Measurements from ENCODE around the gene TUBGCP6.
A peak's percentile ranks its signal among the peaks of the same experiment; 100 is the strongest.

TUBGCP6 gene

GRCh38 chr22:50192436-50193204 is 52.2 kb downstream of the TUBGCP6 start:
- peaks cover 52% of the 10 kb centered on the region for H3K4me1 ChIP-seq (ENCODE audit: insufficient read depth, low read length)
- DNase-seq (no peak), ATAC-seq (ENCODE audit: insufficient read depth, low read depth) (no peak)
- H3K79me2 ChIP-seq (ENCODE audit: insufficient read depth, low read length), result peaks cover 64% of the 10 kb centered on the region
- H3K4me2 ChIP-seq (ENCODE audit: insufficient read depth, low read length), result 0 out of 2 replicates have a peak overlapping the region, but pooled peaks have one; percentile 41
- peak overlapping the region; percentile 27 for H3K9ac ChIP-seq (ENCODE audit: low read depth, low read length)
- H4K20me1 ChIP-seq (ENCODE audit: insufficient read depth, low read length), result peaks cover 80% of the 10 kb centered on the region
- no peak overlapping the region for H2AFZ ChIP-seq (ENCODE audit: low read depth, low read length)
- H3K9me3 ChIP-seq (ENCODE audit: insufficient read depth, low read length, severe bottlenecking), result no peaks in the 10 kb centered on the region
- TF ChIP-seq CTCF (IDR thresholded peaks at IDR 0.05; ENCODE audit: borderline replicate concordance, extremely low read depth, low read length, poor library complexity, severe bottlenecking) (no peak), EZH2 (IDR thresholded peaks at IDR 0.05; ENCODE audit: borderline replicate concordance, low read depth, low read length, severe bottlenecking) (no peak)
- H3K4me3 ChIP-seq (ENCODE audit: low read depth in 1 of 2, low read length in 2 of 2), result no peak overlapping the region
- H3K36me3 ChIP-seq (ENCODE audit: insufficient read depth, low read length), result peaks cover 74% of the 10 kb centered on the region
- no peaks in the 10 kb centered on the region for H3K27me3 ChIP-seq (ENCODE audit: insufficient read depth, low read length, poor library complexity)
- H3K27ac ChIP-seq (ENCODE audit: low read length), result peak overlapping the region; percentile 84

DNA sequence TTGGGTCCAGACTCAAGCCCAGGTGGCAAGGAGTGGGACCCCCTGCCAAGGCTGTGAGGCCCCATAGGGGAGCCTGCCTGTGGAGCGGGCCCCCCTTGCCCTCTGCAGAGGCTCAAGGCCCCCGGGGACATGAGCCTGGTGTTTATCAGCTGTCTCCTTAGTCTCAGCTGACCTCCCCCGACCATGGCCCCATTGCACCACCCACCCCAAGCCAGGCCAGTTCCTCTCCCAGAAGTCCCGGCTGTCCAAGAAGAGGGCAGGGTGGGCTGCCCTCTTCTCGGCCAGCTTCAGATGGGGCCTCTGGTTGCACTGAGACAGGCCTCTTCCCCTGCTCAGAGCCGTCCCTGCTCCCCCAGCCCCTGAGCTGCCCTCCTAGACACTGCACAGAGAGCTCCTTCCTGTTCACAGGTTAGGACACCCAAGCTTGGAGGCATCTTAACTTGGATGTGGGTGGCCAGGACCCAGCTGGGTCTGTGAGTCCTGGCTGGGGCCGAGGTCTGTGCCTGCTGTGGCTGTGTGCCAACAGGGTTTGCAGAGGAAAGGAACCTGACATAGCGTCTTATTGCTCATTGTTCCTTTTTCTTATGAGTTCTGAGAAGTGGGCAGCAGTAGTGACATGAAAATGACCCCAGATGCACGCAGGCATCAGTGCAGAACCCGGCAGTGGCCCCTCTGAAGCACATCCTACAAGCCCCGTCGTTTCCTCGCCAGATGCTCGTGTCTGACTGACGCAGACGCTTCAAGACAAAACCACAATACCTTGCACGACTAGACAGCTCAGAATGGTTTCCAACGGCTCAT is 53.7 kb downstream of the TUBGCP6 start:
- Histone ChIP-seq H3K27me3 (ENCODE audit: insufficient read depth, low read length, poor library complexity) (no peaks in the 10 kb centered on the region), H3K36me3 (ENCODE audit: insufficient read depth, low read length) (peaks cover 61% of the 10 kb centered on the region), H4K20me1 (ENCODE audit: insufficient read depth, low read length) (peaks cover 79% of the 10 kb centered on the region), H2AFZ (ENCODE audit: low read depth, low read length) (no peak overlapping the region), H3K79me2 (ENCODE audit: insufficient read depth, low read length) (peaks cover 78% of the 10 kb centered on the region), H3K9me3 (ENCODE audit: insufficient read depth, low read length, severe bottlenecking) (no peaks in the 10 kb centered on the region), H3K4me1 (ENCODE audit: insufficient read depth, low read length) (peaks cover 62% of the 10 kb centered on the region), H3K4me2 (ENCODE audit: insufficient read depth, low read length) (peak overlapping the region; percentile 43), H3K9ac (ENCODE audit: low read depth, low read length) (peak overlapping the region; percentile 51), H3K27ac (ENCODE audit: low read length) (peak overlapping the region; percentile 84), H3K4me3 (ENCODE audit: low read depth in 1 of 2, low read length in 2 of 2) (peak overlapping the region in 1 of 2 experiments; percentile 14; a peak in 1 of 4 replicates)
- ATAC-seq (ENCODE audit: insufficient read depth, low read depth), result peak; percentile 92
- DNase-seq, result peak; percentile 87
- TF ChIP-seq EZH2 (IDR thresholded peaks at IDR 0.05; ENCODE audit: borderline replicate concordance, low read depth, low read length, severe bottlenecking), result no peak
- TF ChIP-seq CTCF (IDR thresholded peaks at IDR 0.05; ENCODE audit: borderline replicate concordance, extremely low read depth, low read length, poor library complexity, severe bottlenecking), result no peak

DNA sequence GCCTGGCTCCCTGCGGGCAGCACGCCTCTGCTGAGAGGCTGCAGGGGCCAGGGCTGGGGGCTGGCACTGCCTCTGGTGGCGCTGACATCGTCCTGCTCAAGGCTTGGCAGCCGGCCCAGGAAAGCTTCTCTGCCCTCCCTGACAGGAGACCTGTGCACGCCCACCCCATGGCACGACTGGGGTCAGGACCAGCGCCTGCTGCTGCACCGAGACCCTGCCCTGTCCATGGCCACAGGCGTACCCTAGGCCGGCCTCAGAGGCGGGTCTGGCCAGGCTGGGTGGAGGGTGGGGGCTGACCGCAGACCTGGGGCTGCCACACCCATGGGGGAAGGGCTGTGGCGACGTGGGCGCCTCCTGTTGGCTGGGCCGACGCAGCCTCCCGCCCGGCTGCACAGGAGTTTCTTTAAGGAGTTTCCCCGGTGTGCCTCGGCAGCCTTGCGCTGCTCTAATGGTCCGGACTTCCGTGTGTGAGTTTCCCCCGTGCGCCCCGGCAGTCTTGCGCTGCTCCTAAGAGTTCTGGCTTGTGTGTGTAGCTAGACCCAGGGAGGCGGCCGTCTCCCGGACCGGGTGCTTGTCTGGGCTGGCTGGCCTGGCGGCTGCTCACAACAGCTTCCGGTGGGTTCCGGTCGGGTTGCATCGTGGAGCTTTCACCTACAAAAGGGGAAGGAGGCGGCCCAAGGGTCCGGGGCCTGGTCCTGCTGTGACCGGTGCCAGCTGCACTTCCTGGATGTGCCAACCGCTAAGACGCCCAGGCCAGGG is 54.5 kb downstream of the TUBGCP6 start:
- TF ChIP-seq EZH2 (IDR thresholded peaks at IDR 0.05; ENCODE audit: borderline replicate concordance, low read depth, low read length, severe bottlenecking) (no peak), CTCF (IDR thresholded peaks at IDR 0.05; ENCODE audit: borderline replicate concordance, extremely low read depth, low read length, poor library complexity, severe bottlenecking) (peak; percentile 33)
- H3K4me1 ChIP-seq (ENCODE audit: insufficient read depth, low read length), result peaks cover 64% of the 10 kb centered on the region
- peaks cover 75% of the 10 kb centered on the region for H4K20me1 ChIP-seq (ENCODE audit: insufficient read depth, low read length)
- peaks cover 82% of the 10 kb centered on the region for H3K79me2 ChIP-seq (ENCODE audit: insufficient read depth, low read length)
- H3K9me3 ChIP-seq (ENCODE audit: insufficient read depth, low read length, severe bottlenecking), result no peaks in the 10 kb centered on the region
- no peak overlapping the region for H2AFZ ChIP-seq (ENCODE audit: low read depth, low read length)
- ATAC-seq (ENCODE audit: insufficient read depth, low read depth) (no peak; the same call in 2 of the 3 replicates), DNase-seq (peak; percentile 53)
- peak overlapping the region; percentile 84 for H3K27ac ChIP-seq (ENCODE audit: low read length)
- peaks cover 53% of the 10 kb centered on the region for H3K36me3 ChIP-seq (ENCODE audit: insufficient read depth, low read length)
- H3K4me3 ChIP-seq (ENCODE audit: low read depth in 1 of 2, low read length in 2 of 2), result peak overlapping the region in 1 of 2 experiments; percentile 14; a peak in 1 of 4 replicates
- H3K4me2 ChIP-seq (ENCODE audit: insufficient read depth, low read length), result peak overlapping the region; percentile 43
- no peaks in the 10 kb centered on the region for H3K27me3 ChIP-seq (ENCODE audit: insufficient read depth, low read length, poor library complexity)
- H3K9ac ChIP-seq (ENCODE audit: low read depth, low read length), result peak overlapping the region; percentile 51
